ENCODE results near the gene CRIP1.
A peak's percentile ranks its signal among the peaks of the same experiment; 100 is the strongest.

GRCh38 chr14:105528586-105529318 lies 42.1 kb downstream of the CRIP1 start:
- TF ChIP-seq CTCF (IDR thresholded peaks at IDR 0.05) = peak; percentile 53
- TF ChIP-seq ZFX (IDR thresholded peaks at IDR 0.05; ENCODE audit: borderline replicate concordance) = no peak

Measured in 22Rv1 (cell line).